Sigmoid colon (tissue), 7 donors: Measurements from ENCODE around the gene TCERG1L. TPM values are rescaled to one million over a fixed set of nuclear protein-coding genes. Genes with fewer than 3 reads are reported as not detected.

Experiments used
- DNase-seq: peaks from one replicate; pipeline ENCODE4 v3.0.0-alpha.2; 2019
- H3K27ac ChIP-seq, 4 donors: fragments of 200-600 bp; sonication (generic); one replicate each; pipeline ENCODE4 v1.5.1; 2016 to 2019; ENCODE audit warnings: mild to moderate bottlenecking in 1 of 4
- H3K27me3 ChIP-seq, 3 donors: fragments of 200-600 bp; sonication (generic); one replicate each; pipeline ENCODE4 v1.5.1; 2019; ENCODE audit warnings: mild to moderate bottlenecking in 1 of 3
- H3K36me3 ChIP-seq, 4 donors: fragments of 200-600 bp; sonication (generic); one replicate each; pipeline ENCODE4 v1.5.1; 2016 to 2019
- H3K4me1 ChIP-seq, 4 donors: fragments of 200-600 bp; sonication (generic); one replicate each; pipeline ENCODE4 v1.5.1; 2017 to 2019
- H3K4me3 ChIP-seq, 4 donors: fragments of 200-600 bp; sonication (generic); one replicate each; pipeline ENCODE4 v1.5.1; 2017 to 2019; ENCODE audit warnings: mild to moderate bottlenecking in 2 of 4, moderate library complexity in 1 of 4
- H3K9me3 ChIP-seq, 4 donors: fragments of 200-600 bp in 3 of 4; sonication (generic) in 3 of 4; one replicate each; pipeline versions ENCODE4 v1.5.1 to v1.6.1; 2013 to 2019
- CTCF ChIP-seq, 4 experiments: fragments of 450-650 bp in 3 of 4; fragments of 200-600 bp in 1 of 4; IDR thresholded peaks; one replicate each; pipeline ENCODE4 v1.5.1; 2016 to 2019; ENCODE audit warnings: antibody characterized with exemption in 4 of 4, mild to moderate bottlenecking in 3 of 4, moderate library complexity in 2 of 4
- EP300 ChIP-seq, 4 donors: sonication (generic); formaldehyde crosslinking; IDR thresholded peaks; one replicate each; pipeline ENCODE4 v1.6.1; 2017; ENCODE audit warnings: antibody characterized with exemption in 4 of 4
- POLR2A ChIP-seq, 2 donors: fragments of 450-650 bp; IDR thresholded peaks; one replicate each; pipeline ENCODE4 v1.6.1; 2016; ENCODE audit warnings: antibody characterized with exemption in 2 of 2, mild to moderate bottlenecking in 2 of 2, moderate library complexity in 2 of 2
- POLR2AphosphoS5 ChIP-seq, 4 donors: sonication (generic); formaldehyde crosslinking; IDR thresholded peaks; one replicate each; pipeline ENCODE4 v1.6.1; 2017; ENCODE audit warnings: antibody characterized with exemption in 4 of 4
- WGBS, 2 donors: extraction: QIAGEN DNeasy Blood & Tissue Kit; methylation state at CpG; one replicate each; pipeline ENCODE4 v1.1.7; 2013; 5-methylcytosine and 5-hydroxymethylcytosine counted together
- intact Hi-C: fragments of 100-400 bp; cut with DNase I; formaldehyde crosslinking; loops from one replicate; pipeline ENCODE4 v1.15.1; 2023
- polyA plus RNA-seq, 3 donors: library from polyadenylated mRNA; stranded (reverse); fragments of 200-250 nt; gene quantifications; one replicate each; pipeline ENCODE4 v1.2.3, GENCODE V29; 2013
- total RNA-seq, 4 donors: library from RNA; depleted of rRNA; stranded (reverse); fragments of >200 nt; gene quantifications; one replicate each; pipeline ENCODE4 v1.1.0, GENCODE V29; 2016
- donor health status: healthy with polysubstance abuse.
- donor health status: Bipolar disorder and iron deficiency.
- donor health status: healthy.

TCERG1L gene
- total and polyA plus RNA-seq, 7 donors = under 0.01 to 0.55 (median 0.10) TPM; not detected in 4

GRCh38 chr10:131144711-131145375 is 166.7 kb downstream of the TCERG1L start:
- no peaks in the 10 kb centered on the region for H3K36me3 ChIP-seq
- no peaks in the 10 kb centered on the region for H3K9me3 ChIP-seq
- WGBS, 2 donors = 75 to 80% methylated on average over 9 of the region's 9 CpGs
- no peak for DNase-seq
- H3K4me3 ChIP-seq = no peak overlapping the region
- H3K27me3 ChIP-seq = peaks cover 0 to 16% (median 0%) of the 10 kb centered on the region in 3 donors
- intact Hi-C loops = no loop called here
- no peaks in the 10 kb centered on the region for H3K4me1 ChIP-seq
- TF ChIP-seq CTCF (IDR thresholded peaks at IDR 0.05) (no peak), POLR2A (IDR thresholded peaks at IDR 0.05) (no peak), POLR2AphosphoS5 (IDR thresholded peaks at IDR 0.05) (no peak), EP300 (IDR thresholded peaks at IDR 0.05) (no peak)
- H3K27ac ChIP-seq = no peak overlapping the region

GRCh38 chr10:131144196-131144595 is 167.3 kb downstream of the TCERG1L start:
- DNase-seq = no peak
- intact Hi-C loops = no loop called here
- Histone ChIP-seq H3K27me3 (peaks cover 0 to 16% (median 0%) of the 10 kb centered on the region in 3 donors), H3K9me3 (no peaks in the 10 kb centered on the region), H3K27ac (no peak overlapping the region), H3K4me1 (no peaks in the 10 kb centered on the region), H3K36me3 (no peaks in the 10 kb centered on the region), H3K4me3 (no peak overlapping the region)
- TF ChIP-seq POLR2A (IDR thresholded peaks at IDR 0.05) (no peak), CTCF (IDR thresholded peaks at IDR 0.05) (no peak), EP300 (IDR thresholded peaks at IDR 0.05) (no peak), POLR2AphosphoS5 (IDR thresholded peaks at IDR 0.05) (no peak)
- WGBS, 2 donors = 77 to 83% methylated on average over 13 of the region's 13 CpGs

GRCh38 chr10:131143425-131144165 is 167.9 kb downstream of the TCERG1L start:
- 82 to 88% methylated on average over 25 of the region's 25 CpGs for WGBS, 2 donors
- intact Hi-C loops = no loop called here
- Histone ChIP-seq H3K27me3 (peaks cover 0 to 16% (median 0%) of the 10 kb centered on the region in 3 donors), H3K36me3 (no peaks in the 10 kb centered on the region), H3K4me3 (no peak overlapping the region), H3K4me1 (no peaks in the 10 kb centered on the region), H3K9me3 (no peaks in the 10 kb centered on the region), H3K27ac (no peak overlapping the region)
- no peak for DNase-seq
- no peak for TF ChIP-seq EP300 (IDR thresholded peaks at IDR 0.05)
- no peak for TF ChIP-seq POLR2AphosphoS5 (IDR thresholded peaks at IDR 0.05)
- no peak for TF ChIP-seq CTCF (IDR thresholded peaks at IDR 0.05)
- no peak for TF ChIP-seq POLR2A (IDR thresholded peaks at IDR 0.05)

GRCh38 chr10:131142517-131143380 is 168.8 kb downstream of the TCERG1L start:
- no peak for DNase-seq

More at GRCh38 chr10:131142517-131143380, 168.8 kb downstream of the TCERG1L start:
- Histone ChIP-seq H3K9me3 (no peaks in the 10 kb centered on the region), H3K4me3 (no peak overlapping the region), H3K27me3 (peaks cover 0 to 16% (median 0%) of the 10 kb centered on the region in 3 donors), H3K4me1 (no peaks in the 10 kb centered on the region), H3K36me3 (no peaks in the 10 kb centered on the region), H3K27ac (no peak overlapping the region)
- WGBS, 2 donors = 70 to 80% methylated on average over 18 of the region's 18 CpGs
- TF ChIP-seq POLR2A (IDR thresholded peaks at IDR 0.05) (no peak), CTCF (IDR thresholded peaks at IDR 0.05) (no peak), POLR2AphosphoS5 (IDR thresholded peaks at IDR 0.05) (no peak), EP300 (IDR thresholded peaks at IDR 0.05) (no peak)
- intact Hi-C loops = no loop called here
